Skeletal muscle cell (primary cell): Measurements from ENCODE around the gene CAMK2A.
"Not testable (repeated sequence)": the region's sequence is repeated elsewhere in the genome, so short reads cannot be mapped to it uniquely, and the experiment has no call there.

ENCODE experiments used
- DNase-seq: peaks from one replicate; pipeline ENCODE4 v3.0.0-alpha.2; 2010; ENCODE audit warnings: low read depth
- H3K4me3 ChIP-seq: 2 replicates; pipeline ENCODE4 v1.5.1; 2011; ENCODE audit warnings: low read depth, mild to moderate bottlenecking, control low read depth, low read length, moderate library complexity

Gene CAMK2A

DNA sequence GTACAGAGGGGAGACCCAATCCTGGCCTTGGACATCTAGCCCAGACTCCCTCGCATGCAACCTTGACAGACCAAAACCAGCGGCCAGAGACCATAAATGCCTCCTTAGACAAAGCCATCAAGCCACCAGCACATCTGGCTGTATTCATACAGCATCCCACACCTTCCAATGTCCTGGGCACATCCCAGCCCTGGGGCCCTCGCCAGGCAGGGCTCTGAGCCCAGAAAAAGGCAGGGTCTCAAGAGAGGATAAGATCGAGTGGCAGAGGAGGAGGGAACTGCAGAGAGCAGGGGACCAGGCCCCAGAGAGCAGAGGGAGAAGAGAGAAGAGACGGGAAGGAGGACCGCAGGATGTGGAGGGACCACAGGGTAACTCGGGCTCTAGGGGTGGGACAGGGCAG, 45.4 kb downstream of the CAMK2A start:
- H3K4me3 ChIP-seq, result no peak overlapping the region
- no peak for DNase-seq

DNA sequence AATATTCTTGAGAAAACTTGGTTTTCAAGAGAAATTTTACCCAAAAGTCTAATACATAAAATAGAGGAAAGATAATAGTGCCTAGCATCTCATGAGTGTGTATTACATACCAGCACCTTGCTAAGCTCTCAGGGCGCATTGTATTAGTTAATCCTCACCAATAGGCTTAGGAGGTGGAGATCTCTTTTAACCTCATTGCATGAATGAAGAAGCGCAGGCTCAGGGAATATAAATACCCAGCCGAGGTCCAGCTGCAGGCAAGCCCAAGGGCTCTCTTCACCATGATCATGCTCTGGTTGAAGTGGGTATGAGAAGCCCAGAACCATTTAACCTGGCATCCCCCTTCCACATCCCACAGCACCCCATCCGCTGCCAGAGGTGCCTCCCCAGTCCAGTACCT, 46.0 kb downstream of the CAMK2A start:
- no peak overlapping the region for H3K4me3 ChIP-seq

DNA sequence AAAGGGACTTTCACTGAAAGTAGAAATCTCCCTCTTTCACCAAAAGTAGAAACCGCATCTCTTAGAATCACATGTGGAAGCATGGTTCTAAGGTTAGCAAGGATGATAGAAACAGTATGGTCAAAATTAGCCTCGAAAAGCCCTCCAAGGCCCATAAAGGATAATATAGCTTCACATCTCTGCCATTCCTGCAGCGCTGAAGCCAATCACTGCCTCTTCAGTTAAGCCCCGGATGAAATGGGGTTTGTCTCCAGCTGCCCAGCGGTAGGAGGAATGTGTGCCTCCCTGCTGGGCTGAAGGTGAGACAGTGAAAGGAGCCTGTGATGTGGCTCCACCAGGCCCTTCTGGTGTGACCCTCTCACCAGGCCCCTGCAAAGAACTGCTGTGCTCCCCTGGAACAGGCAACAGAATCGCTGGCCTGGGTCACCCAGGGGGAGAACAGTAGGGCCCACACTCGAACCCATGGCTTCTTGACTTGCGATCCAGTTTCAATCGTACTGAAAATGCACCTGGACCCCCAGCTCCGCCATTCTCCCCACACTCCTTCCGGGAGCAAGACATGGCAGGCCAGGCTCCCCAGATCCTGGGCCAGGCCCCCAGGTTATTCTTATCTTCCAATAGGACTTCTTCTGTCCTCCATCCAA, 47.2 kb downstream of the CAMK2A start:
- no peak for DNase-seq
- H3K4me3 ChIP-seq, result no peak overlapping the region

More for the DNA sequence above, 46.0 kb downstream of the CAMK2A start:
- DNase-seq, result no peak

DNA sequence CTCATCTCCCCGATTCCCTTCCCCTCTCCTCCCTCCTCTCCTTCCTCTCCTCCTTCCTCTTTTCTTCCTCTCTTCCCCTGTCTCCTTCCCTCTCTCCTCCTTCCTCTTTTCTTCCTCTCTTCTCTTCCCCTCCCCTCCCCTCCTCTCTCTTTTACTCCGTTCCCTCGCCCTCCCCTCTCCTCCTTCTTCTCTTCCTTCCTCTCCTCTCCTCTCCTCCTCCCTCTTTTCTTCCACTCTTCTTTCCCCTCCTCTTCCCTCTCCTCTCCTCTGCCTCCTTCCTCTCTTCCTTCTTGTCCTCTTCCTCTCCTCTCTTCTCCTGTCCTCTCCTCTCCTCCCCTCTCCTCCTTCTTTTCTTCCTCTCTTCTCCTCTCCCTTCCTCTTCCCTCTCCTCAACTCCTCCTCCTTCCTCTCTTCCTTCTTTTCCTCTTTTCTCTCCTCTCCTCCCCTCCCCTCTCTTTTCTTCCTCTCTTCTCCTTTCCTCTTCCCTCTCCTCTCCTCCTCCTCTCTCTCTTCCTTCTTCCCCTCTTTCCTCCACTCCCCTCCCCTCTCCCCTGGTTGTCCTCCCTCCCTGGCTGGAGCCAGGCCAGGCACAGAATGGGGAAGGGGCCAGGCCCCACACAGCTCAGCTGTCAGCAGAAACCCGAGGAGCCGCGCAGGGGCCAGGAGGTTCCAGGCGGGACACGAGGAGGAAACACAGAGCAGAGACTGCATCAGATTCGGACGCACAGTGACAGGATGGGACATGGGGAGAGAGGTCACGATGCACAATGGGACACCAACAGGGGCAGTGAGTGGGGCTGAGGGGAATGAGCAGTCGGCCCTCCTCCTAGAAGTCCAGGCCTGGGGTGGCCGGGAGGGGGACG, 48.0 kb downstream of the CAMK2A start:
- no peak for DNase-seq
- H3K4me3 ChIP-seq, result no peak overlapping the region

DNA sequence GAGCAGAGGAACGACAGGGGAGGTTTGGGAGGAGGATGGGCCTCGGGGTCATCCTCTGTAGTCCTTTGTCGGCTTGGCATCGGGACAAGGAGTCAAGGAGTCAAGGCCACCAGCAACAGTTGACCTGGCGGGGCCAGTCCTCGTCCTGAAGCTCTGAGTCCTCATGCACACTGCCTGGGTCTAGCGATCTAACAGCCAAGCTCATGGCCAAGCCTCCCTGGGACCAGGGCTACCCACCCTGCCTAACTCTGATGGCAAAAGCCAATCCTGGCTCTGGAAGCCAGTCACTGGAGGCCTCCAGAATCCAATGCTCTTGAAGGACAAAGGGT, 49.8 kb downstream of the CAMK2A start:
- no peak for DNase-seq
- no peak overlapping the region for H3K4me3 ChIP-seq

DNA sequence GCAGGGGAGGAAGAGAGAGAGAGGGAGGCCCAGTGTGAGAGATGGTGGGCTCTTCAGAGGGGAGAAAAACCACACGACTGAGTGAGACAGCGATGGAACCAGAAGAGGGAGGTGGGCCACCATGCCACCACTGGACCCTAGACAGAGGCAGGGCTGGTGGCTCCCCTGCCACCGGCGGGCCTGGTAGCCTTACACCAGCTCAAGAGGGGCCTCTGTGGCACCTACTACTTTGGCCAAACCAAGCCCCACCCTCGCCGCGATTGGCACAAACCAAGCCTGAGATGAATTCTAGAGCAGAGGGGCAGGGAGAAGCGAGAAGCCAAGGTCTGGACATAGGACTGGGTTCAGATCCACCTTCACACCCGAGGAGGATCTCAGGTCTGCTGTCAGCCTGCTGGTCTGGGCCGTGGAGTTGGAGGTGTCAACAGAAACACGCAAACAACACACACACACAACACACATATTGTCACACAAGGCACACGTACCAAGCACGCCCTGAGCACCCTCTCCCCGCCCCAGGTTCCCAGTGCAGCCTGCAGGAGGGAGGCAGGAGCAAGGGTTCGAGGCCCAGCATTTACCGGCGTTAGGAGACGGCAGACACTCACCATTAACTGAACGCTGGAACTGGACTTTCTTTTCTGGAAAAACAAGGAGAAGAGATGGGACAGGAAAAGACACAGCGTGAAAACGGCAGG, 50.3 kb downstream of the CAMK2A start:
- DNase-seq, result no peak
- H3K4me3 ChIP-seq, result no peak overlapping the region

DNA sequence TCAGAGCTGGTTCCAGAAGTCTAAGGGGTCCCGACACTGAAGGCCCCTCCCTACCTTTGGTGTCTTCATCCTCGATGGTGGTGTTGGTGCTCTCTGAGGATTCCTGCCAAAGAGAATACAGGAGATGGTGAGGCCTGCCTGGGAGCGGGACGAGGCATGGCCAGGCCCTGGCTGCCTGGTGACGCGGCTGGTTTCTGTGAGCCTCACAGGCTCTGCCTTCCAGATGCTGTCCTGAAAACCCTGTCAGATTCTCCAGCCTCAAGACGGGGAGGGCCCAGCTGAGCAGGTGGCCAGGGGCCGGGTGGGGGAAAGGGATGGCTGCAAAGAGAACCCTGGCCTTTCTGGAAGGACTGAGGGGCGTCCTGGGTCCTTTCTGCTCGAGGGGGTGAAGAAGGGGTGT, 50.9 kb downstream of the CAMK2A start:
- H3K4me3 ChIP-seq, result no peak overlapping the region
- DNase-seq, result no peak

DNA sequence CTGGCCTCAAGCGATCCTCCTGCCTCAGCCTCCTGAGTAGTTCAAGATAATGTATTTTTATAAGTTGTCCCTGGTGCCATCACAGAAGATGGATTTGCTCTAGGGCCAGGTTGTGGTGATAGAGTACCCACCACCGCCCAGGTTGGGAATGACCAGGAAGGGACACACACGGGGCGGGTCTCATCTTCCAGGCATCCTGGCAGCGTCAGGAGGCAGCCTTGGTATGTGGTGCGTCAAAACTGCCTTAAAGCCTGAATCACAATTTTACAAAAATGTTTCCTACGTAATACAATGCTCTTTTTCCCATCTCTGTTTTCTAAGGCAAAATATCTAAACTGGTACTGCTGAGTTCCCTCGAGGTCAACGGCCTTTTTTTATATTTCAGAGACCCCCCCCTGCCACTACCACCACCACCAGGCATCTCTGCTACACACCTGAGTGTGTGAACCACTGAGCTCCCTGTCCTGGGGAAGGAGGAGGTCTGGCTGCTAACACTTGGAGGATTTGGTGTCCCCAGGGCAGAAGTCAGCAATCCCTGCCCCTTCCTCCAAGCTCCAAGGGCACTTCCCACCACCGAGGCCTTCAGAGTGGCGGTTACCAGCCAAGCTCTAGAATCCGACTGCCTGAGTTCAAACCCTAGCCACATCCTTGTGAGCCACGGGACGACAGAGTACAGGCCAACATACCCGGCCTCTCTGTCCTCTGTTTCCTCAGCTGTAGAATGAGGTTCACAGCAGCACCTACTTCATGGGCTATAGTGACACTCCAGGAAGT, 52.4 kb downstream of the CAMK2A start:
- no peak overlapping the region for H3K4me3 ChIP-seq
- no peak for DNase-seq

DNA sequence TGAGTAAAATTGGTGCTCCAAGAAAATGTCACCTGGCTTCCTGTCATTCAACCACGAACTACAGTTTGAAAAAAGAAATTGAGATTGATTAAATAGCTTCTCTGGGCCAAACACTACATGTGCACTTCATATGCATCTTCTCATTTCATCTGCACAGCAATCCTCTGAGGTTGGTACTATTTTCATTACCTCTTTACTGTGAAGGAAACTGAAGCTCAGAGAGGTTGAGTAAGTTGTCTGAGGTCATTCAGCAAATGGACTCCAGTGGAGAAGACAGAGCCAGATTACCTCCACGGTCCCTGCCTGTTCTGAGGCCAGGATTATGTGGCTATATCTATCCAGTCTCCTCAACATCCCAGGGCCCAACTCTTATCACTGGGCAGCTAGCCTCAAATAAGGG, 53.3 kb downstream of the CAMK2A start:
- no peak for DNase-seq
- H3K4me3 ChIP-seq, result no peak overlapping the region

DNA sequence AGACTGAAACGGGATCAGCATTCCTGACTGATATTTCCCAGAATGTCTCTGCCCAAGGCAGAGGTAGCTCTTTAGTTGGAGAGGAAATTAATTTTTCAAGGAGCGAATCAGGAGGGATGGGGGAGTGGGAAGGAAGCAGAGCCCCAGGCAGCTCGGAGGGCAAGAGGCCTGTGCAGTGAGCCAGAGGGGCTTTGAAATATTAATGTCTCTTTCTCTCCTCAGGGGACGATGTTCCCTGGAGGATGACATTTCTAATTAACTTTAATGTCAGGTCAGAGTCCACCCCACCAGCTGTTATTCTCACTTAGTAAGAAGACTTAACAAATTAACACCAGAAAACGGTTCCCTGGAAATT, 54.1 kb downstream of the CAMK2A start:
- DNase-seq, result no peak
- no peak overlapping the region for H3K4me3 ChIP-seq

DNA sequence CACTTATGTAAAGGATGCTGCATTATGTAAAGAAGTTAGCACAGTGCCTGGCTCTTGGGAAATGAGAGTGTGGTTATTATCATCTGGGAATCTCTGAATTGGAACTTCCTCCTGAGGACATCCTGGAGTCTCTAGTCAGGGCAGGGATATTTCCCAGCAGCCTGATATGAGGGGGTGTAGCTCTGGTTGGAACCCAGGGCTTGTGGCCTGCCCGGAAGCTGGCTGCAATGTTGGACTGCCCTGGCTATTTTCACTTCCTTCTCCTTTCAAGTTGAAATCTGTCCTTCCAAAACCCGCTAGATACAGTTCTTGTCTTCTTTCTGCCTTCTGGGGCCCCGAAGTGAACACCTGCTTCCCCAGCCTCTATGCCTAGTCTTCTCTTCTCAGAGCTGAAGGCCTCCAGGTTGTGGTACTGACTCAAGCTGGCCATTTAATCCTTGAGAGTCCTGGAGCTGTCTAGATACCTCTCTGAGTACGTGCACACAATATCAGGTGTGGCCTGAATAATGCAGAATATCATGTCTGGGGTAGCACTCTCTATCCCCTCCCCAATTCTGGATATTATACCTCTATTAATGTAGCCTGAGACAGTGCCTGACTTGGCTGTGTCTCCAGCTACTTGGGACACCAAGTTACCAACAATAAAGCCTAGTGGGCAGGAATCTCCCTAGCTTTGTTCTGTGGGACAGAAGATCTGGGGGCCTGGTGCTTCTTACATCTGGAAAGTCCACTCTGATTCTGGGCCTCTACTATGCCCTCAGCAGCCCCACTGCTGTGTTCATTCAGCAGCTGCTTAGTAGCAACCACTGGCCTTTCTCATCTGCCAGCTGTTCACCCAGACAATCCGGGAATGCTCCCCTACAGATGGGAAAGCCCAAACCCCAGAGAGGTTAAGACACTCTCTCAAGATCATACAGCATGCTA, 54.7 kb downstream of the CAMK2A start:
- DNase-seq, result no peak
- no peak overlapping the region for H3K4me3 ChIP-seq

DNA sequence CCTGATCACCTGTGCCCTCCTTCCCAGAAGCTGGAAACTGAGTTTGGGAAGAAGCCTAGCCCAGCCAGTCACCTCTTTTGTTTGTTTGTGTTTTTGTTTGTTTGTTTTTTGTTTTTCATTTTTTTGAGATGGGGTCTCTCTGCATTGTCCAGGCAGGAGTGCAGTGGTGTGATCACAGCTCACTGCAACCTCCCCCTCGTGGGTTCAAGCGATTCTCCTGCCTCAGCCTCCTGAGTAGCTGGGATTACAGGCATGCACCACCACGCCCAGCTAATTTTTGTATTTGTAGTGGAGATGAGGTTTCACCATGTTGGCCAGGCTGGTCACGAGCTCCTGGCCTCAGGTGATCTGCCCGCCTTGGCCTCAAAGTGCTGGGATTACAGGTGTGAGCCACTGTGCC, 55.9 kb downstream of the CAMK2A start:
- H3K4me3 ChIP-seq, DNase-seq: not testable (repeated sequence)

DNA sequence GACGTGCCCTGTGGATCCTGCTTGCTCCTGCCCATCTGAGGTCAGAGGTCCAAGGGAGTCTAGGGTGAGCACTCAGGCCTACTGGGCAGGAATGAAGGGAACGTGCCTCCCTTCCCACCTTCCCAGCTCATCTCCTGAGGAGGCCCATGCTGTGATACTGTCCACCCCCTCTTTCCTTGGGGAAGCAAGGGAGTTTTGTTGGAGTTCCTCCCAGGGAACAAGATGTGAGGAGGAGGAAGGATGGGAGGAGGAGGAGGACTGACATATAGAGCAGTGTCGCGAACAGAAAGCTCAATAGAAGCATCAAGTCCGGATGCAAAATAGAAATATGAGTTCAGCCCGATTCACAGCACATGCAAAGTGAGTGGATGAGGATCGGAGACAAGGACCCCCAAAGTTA, 58.7 kb downstream of the CAMK2A start:
- no peak overlapping the region for H3K4me3 ChIP-seq
- no peak for DNase-seq

DNA sequence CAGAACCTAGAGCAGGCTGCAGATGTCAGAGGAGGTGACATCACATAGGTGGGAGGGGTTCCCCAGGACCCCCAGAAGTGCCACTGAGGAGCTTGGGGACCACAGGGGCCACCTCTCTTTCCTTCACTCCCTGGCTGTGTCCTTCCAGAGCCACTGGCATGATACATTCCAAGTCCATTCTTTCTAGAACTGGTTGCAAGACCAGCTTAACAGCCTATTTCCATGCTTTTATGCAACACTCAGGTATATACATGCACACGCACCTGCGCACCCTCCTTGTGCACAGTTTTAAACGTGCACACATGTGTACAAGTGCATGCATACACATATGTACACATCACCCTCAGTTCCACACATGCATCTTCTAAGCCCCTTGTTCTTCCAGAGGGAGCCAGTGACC, 60.0 kb downstream of the CAMK2A start:
- DNase-seq, result no peak
- no peak overlapping the region for H3K4me3 ChIP-seq

DNA sequence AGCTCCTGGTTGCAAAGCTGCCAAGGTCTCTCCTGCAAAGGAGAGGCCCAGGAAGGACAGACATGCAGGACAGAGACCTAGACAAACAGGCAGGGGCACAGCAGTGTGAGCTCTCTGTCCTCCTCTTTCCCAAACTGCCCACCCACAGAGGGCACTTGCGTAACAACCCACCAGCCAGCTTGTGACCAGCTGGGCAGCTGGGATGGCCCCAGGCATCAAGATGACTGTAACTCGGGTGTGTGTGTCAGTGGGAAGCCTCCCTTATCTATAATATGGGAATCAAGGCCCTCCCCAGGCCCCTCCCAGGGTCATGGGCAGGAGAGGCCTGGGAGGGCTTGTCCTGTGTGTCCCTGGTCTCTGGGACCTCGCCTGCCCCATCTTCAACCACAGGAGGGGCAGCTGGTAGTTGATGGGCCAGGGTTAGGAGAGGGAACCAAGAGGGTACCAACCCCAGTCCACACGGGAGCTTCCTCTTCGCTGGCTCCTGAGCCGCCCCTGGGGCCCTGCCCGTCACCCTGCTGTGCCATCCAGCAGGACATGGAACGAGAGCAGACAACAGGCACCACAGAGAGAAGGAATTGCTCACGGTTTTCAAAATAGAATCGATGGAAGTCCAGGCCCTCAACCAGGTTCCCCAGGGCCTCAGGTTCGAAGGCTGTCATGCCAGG, 61.8 kb downstream of the CAMK2A start:
- H3K4me3 ChIP-seq, result no peak overlapping the region
- DNase-seq, result no peak

DNA sequence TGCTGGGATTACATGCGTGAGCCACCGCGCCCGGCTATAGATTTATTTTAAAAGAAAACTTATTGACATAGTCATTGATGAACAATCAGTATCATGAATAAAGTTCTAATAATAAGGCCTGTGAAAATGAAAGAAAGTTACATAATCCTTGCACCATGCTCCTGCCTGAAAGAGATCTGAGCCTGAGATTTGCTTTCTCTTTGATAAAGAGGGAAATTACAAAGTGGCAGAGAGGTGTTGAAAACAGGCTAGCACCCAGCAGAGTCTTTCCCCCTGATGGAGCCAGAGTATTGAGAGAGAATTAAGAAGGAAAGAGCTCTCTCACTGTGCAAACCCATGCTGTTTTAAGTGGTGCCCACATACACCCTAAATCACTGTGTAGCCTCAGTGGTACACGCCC, 62.5 kb downstream of the CAMK2A start:
- DNase-seq, result no peak

DNA sequence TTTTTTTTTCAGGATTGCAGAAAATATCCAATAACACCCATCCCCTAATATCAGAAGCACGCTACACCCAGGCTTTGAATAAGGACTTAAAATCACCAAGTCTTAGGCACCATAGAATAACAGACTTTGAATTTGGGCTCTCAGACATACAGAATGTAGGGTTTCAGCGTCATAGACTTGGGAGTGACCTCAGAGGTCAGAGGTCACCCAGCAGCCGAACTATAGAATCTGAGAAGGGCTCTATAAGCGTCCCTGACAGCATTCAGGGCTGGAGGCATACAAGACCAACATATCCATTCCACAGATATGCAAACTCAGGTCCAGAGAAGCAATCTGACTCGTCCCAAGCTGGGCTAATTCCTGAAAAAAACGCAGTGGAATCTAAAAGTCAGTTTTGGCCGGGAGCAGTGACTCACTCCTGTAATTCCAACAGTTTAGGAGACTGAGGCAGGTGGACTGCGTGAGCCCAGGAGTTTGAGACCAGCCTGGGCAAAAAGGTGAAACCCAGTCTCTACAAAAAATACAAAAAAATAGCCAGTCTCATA, 65.0 kb downstream of the CAMK2A start:
- no peak for DNase-seq
- no peak overlapping the region for H3K4me3 ChIP-seq

More for the DNA sequence above, 62.5 kb downstream of the CAMK2A start:
- H3K4me3 ChIP-seq, result no peak overlapping the region

DNA sequence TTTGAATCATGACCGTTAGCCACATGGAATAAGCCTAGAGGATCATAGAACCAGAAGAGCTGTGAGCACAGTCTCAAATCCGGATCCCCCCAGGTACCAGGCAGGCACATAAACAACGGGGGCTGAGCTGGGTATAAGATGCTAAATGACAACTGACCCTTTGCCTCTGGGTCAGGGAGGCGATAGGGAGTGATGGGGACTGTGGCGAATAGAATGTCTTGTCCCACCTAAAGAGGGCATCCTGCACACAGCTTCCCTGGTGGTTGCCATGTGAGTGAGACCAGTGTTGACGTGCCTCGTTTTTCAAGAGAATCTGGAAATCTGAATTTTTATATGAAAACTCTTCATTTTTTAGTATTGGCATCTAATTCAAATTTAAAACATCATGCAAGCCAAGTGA, 66.1 kb downstream of the CAMK2A start:
- no peak for DNase-seq
- no peak overlapping the region for H3K4me3 ChIP-seq
